HepG2 (cell line): Measurements from ENCODE around the gene SYMPK. TPM values are rescaled to one million over a fixed set of nuclear protein-coding genes. Genes with fewer than 3 reads are reported as not detected.

ENCODE experiments used
- AKAP8 ChIP-seq: sonication (generic); formaldehyde crosslinking; IDR thresholded peaks from 2 replicates; pipeline ENCODE4 v1.5.1; 2020; ENCODE audit warnings: mild to moderate bottlenecking, missing genetic modification reagents
- ARID4A ChIP-seq: sonication (generic); formaldehyde crosslinking; IDR thresholded peaks from 2 replicates; pipeline ENCODE4 v1.5.0; 2020; ENCODE audit warnings: mild to moderate bottlenecking, missing genetic modification reagents, borderline replicate concordance
- HOMEZ ChIP-seq: IDR thresholded peaks from 2 replicates; pipeline ENCODE4 v1.6.1; 2016; ENCODE audit warnings: low read depth
- IRF2 ChIP-seq: IDR thresholded peaks from 2 replicates; pipeline ENCODE4 v1.6.1; 2018; ENCODE audit warnings: missing genetic modification reagents, missing compliant biosample characterization
- LRRFIP1 ChIP-seq: sonication (generic); formaldehyde crosslinking; conservative IDR thresholded peaks from 2 replicates; pipeline ENCODE4 v1.4.0; 2020; ENCODE audit warnings: missing genetic modification reagents
- MATR3 ChIP-seq: sonication (generic); formaldehyde crosslinking; IDR thresholded peaks from 2 replicates; pipeline ENCODE4 v1.4.0; 2020; ENCODE audit warnings: missing genetic modification reagents
- MEIS1 ChIP-seq: sonication (generic); formaldehyde crosslinking; IDR thresholded peaks from 2 replicates; pipeline ENCODE4 v1.9.0; 2021; ENCODE audit warnings: mild to moderate bottlenecking, missing genetic modification reagents, moderate library complexity, borderline replicate concordance
- PCBP2 ChIP-seq: fragments of 200-400 bp; formaldehyde crosslinking; optimal IDR thresholded peaks from 2 replicates; pipeline ENCODE3; 2018; ENCODE audit warnings: low read length, low read depth; ENCODE audit not compliant: poor library complexity, severe bottlenecking
- PHF8 ChIP-seq: sonication (generic); formaldehyde crosslinking; IDR thresholded peaks from 2 replicates; pipeline ENCODE4 v1.5.0; 2020; ENCODE audit warnings: missing genetic modification reagents
- REL ChIP-seq: sonication (generic); formaldehyde crosslinking; conservative IDR thresholded peaks from 2 replicates; pipeline ENCODE4 v1.8.0; 2022; ENCODE audit warnings: mild to moderate bottlenecking, missing genetic modification reagents, moderate library complexity
- REST ChIP-seq, 2 experiments: IDR thresholded peaks; 2 replicates each; pipeline ENCODE4 v1.6.1; 2011 to 2012; ENCODE audit warnings: low read length in 2 of 2, borderline replicate concordance in 1 of 2, low read depth in 1 of 2, mild to moderate bottlenecking in 1 of 2, moderate library complexity in 1 of 2
- SPEN ChIP-seq: sonication (generic); formaldehyde crosslinking; IDR thresholded peaks from 2 replicates; pipeline ENCODE4 v1.5.1; 2020; ENCODE audit warnings: low read depth, mild to moderate bottlenecking, missing genetic modification reagents
- SRSF9 ChIP-seq: fragments of 200-400 bp; formaldehyde crosslinking; IDR thresholded peaks from 2 replicates; pipeline ENCODE4 v1.6.1; 2018; ENCODE audit warnings: borderline replicate concordance, mild to moderate bottlenecking, low read depth, low read length; ENCODE audit not compliant: insufficient read depth, poor library complexity, severe bottlenecking
- SRY ChIP-seq: sonication (generic); formaldehyde crosslinking; IDR thresholded peaks from 2 replicates; pipeline ENCODE4 v1.8.0; 2022; ENCODE audit warnings: mild to moderate bottlenecking, missing genetic modification reagents
- TSC22D2 ChIP-seq: sonication (generic); formaldehyde crosslinking; IDR thresholded peaks from 2 replicates; pipeline ENCODE4 v1.5.1; 2020; ENCODE audit warnings: missing genetic modification reagents, mild to moderate bottlenecking, borderline replicate concordance
- ZIK1 ChIP-seq: sonication (generic); formaldehyde crosslinking; IDR thresholded peaks from 2 replicates; pipeline ENCODE4 v1.5.0; 2020; ENCODE audit warnings: mild to moderate bottlenecking, low read depth, missing genetic modification reagents, borderline replicate concordance
- ZNF740 ChIP-seq: sonication (generic); formaldehyde crosslinking; IDR thresholded peaks from 2 replicates; pipeline ENCODE4 v1.4.0; 2020; ENCODE audit warnings: missing genetic modification reagents
- polyA plus RNA-seq, 8 experiments: library from polyadenylated mRNA; depleted of rRNA in 3 of 8; stranded (reverse) in 7 of 8; unstranded in 1 of 8; fragments of >200 nt; fragmentation: Illumina TruSeq in 4 of 8; extraction: Trizol in 4 of 8; gene quantifications; 2 replicates each; pipeline versions ENCODE4 v1.2.1 to v1.2.3, GENCODE V29; 2011 to 2016; ENCODE audit warnings: low read depth in 4 of 8, missing spikeins in 1 of 8, mixed read lengths in 1 of 8; ENCODE audit not compliant: insufficient read depth in 1 of 8
- total RNA-seq, 5 experiments: library from RNA; depleted of rRNA; stranded (reverse); fragments of >200 nt; fragmentation: Illumina TruSeq; extraction: Trizol; gene quantifications; 2 replicates each; pipeline ENCODE4 v1.2.3, GENCODE V29; 2016; ENCODE audit warnings: low read depth in 1 of 5

Gene SYMPK
- total and polyA plus RNA-seq, 2 of the 13 experiments (the other 11 are each of a cell fraction or from before 2014, with no cell fraction given), result 21.9 to 55.7 TPM

- TF ChIP-seq PCBP2 (no peak), HOMEZ (CRISPR knock-in tag) (no peak), LRRFIP1 (CRISPR knock-in tag) (no peak), IRF2 (CRISPR knock-in tag) (no peak), MATR3 (CRISPR knock-in tag) (no peak), SRY (no peak; the same call in 1 of the 2 replicates), TSC22D2 (CRISPR knock-in tag) (no peak), ZNF740 (CRISPR knock-in tag) (no peak), ARID4A (CRISPR knock-in tag) (peak; percentile 63), AKAP8 (CRISPR knock-in tag) (no peak), REST (IDR thresholded peaks at IDR 0.05; ENCODE audit: borderline replicate concordance in 1 of 2, low read depth in 1 of 2, low read length in 2 of 2) (no peak), PHF8 (peak; percentile 23; the same call in 1 of the 2 replicates), MEIS1 (CRISPR knock-in tag) (no peak), ZIK1 (CRISPR knock-in tag) (no peak), REL (CRISPR knock-in tag) (no peak), SPEN (0 out of 2 replicates have a peak, but pooled peaks have one; percentile 56), SRSF9 (no peak)
Measured at GRCh38 chr19:45767410-45767880, 95.5 kb downstream of the SYMPK start (continued).
